ENCODE measurements around the gene SIGMAR1. TPM values are rescaled to one million over a fixed set of nuclear protein-coding genes. Genes with fewer than 3 reads are reported as not detected.

Gene SIGMAR1
- total and polyA plus RNA-seq, 2 of the 8 experiments (the other 6 are each of a cell fraction or from before 2014, with no cell fraction given), result 84.2 to 134 TPM

DNA sequence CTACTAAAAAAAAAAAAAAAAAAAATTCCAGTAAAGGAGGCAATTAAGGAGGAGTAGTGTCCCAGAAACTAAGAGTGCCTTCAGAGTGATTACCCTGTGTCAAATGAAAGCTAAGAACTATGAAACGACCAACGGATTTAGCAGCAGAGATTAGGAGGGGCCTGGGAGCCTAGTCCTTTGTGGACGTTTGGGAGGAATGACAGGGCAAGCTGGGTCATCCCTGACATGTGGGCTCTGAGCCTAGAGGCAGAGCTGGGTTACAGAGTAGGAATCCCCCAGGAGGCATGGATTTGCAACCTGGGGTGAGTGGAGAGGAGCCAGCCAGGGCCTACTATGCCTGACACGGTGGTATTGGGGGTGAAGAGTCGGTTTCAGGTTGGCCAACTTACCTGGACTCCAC, 4.4 kb downstream of the SIGMAR1 start:
- H3K4me3 ChIP-seq (ENCODE audit: extremely low read depth in 1 of 4, insufficient read depth in 2 of 4, low read depth in 3 of 4, low read length in 4 of 4), result no peak overlapping the region
- DNase-seq (ENCODE audit: low read depth in 1 of 2, low spot score in 2 of 2), result no peak
- H3K27ac ChIP-seq (ENCODE audit: low read depth, low read length), result no peak overlapping the region
- no peak for FAIRE-seq
- H3K36me3 ChIP-seq (ENCODE audit: control insufficient read depth in 2 of 4, insufficient read depth in 4 of 4, low read length in 3 of 4), result peaks cover 0 to 6% (median 2%) of the 10 kb centered on the region in 4 experiments; a peak in 3 of 8 replicates
- H2BK15ac ChIP-seq (ENCODE audit: low read length), result no peak overlapping the region
- H3K4ac ChIP-seq (replicated peaks; ENCODE audit: insufficient read length, low read depth, low read length), result no peak overlapping the region
- H3K18ac ChIP-seq (ENCODE audit: extremely low read depth, low read length), result no peak overlapping the region
- no peak overlapping the region for H3K14ac ChIP-seq (ENCODE audit: insufficient read length)
- no peak overlapping the region; the same call in none of the 2 replicates for H2BK12ac ChIP-seq (ENCODE audit: low read depth, low read length)
- H3K4me1 ChIP-seq (replicated peaks in 1 of 4; ENCODE audit: control insufficient read depth in 3 of 4, insufficient read depth in 4 of 4, low read length in 3 of 4), result peaks cover 3 to 13% (median 9%) of the 10 kb centered on the region in 4 experiments
- no peak overlapping the region for H4K5ac ChIP-seq (ENCODE audit: insufficient read length, low read depth, low read length)
- H2BK20ac ChIP-seq (ENCODE audit: low read length), result no peak overlapping the region
- no peak overlapping the region; a peak in 1 of 7 replicates for H3K9ac ChIP-seq (replicated peaks in 1 of 4; ENCODE audit: extremely low read depth in 1 of 4, low read depth in 3 of 4, low read length in 3 of 4)
- H3K9me3 ChIP-seq (ENCODE audit: insufficient read depth in 2 of 2, low read depth in 1 of 2, low read length in 1 of 2), result no peaks in the 10 kb centered on the region
- ChIA-PET POLR2A (ENCODE audit: partially characterized antibody) (interaction anchor here (2.3 to 11.3 kb wide), 2 partner anchors 19 to 21 kb away, joined by 17 to 127 read pairs; partner anchors contain the start of genes GALT, IL11RA and RPP25L), CTCF (ENCODE audit: partially characterized antibody) (interaction anchor here (0.6 to 18.5 kb wide), 21 partner anchors 8 to 1212 kb away, joined by 3 to 401 read pairs (median 7); partner anchors contain the start of genes CCL27, DCTN3, GALT and IL11RA)
- 56% methylated on average over 5 of the region's 5 CpGs; no CpG with 5 or more reads in 1 of the 2 experiments for WGBS, 2 experiments (ENCODE audit: extremely low coverage in 1 of 2, insufficient coverage in 1 of 2, insufficient read length in 1 of 2, insufficient replicate concordance in 2 of 2, low coverage in 1 of 2, low lambda C conversion rate in 2 of 2, missing lambda C conversion rate in 1 of 2)
- no peak overlapping the region for H3K56ac ChIP-seq (replicated peaks; ENCODE audit: insufficient read length, low read depth, low read length)
- H3K27me3 ChIP-seq (replicated peaks in 1 of 4; ENCODE audit: control insufficient read depth in 3 of 4, extremely low read depth in 1 of 4, insufficient read depth in 3 of 4, low read length in 3 of 4), result peaks cover 21 to 38% (median 34%) of the 10 kb centered on the region in 4 experiments
- peaks cover 0 to 14% of the 10 kb centered on the region in 2 experiments for H4K20me1 ChIP-seq (replicated peaks in 1 of 2; ENCODE audit: control insufficient read depth in 1 of 2, insufficient read depth in 2 of 2, low read length in 2 of 2)
- H2BK5ac ChIP-seq (ENCODE audit: low read depth, low read length), result no peak overlapping the region
- H2BK120ac ChIP-seq (replicated peaks; ENCODE audit: low read depth, low read length), result no peak overlapping the region
- peaks cover 10% of the 10 kb centered on the region for H3K79me1 ChIP-seq (ENCODE audit: low read depth, low read length)
- peaks cover 18% of the 10 kb centered on the region for H3K23me2 ChIP-seq (ENCODE audit: low read depth, low read length)
- TF ChIP-seq RXRA (IDR thresholded peaks at IDR 0.05; ENCODE audit: insufficient read depth, low read depth, low read length) (no peak), ASH2L (IDR thresholded peaks at IDR 0.05; ENCODE audit: low read length) (no peak), RNF2 (IDR thresholded peaks at IDR 0.05; ENCODE audit: borderline replicate concordance, low read depth, low read length, missing control alignments, poor library complexity, severe bottlenecking) (no peak), YY1 (IDR thresholded peaks at IDR 0.05; ENCODE audit: low read depth, low read length) (no peak), CBX8 (IDR thresholded peaks at IDR 0.05; ENCODE audit: borderline replicate concordance, low read depth, low read length) (no peak), FOSL1 (IDR thresholded peaks at IDR 0.05; ENCODE audit: insufficient read depth, low read depth, low read length) (no peak)
- no peak overlapping the region for H2AK5ac ChIP-seq (ENCODE audit: low read depth, low read length)
- no peak overlapping the region for H2AFZ ChIP-seq (ENCODE audit: low read length)
- peaks cover 0 to 11% of the 10 kb centered on the region in 2 experiments; a peak in 2 of 4 replicates for H3K79me2 ChIP-seq (ENCODE audit: control insufficient read depth in 1 of 2, insufficient read depth in 2 of 2, low read length in 2 of 2)
- H3K23ac ChIP-seq (ENCODE audit: insufficient read length), result no peak overlapping the region
- no peak overlapping the region for H4K91ac ChIP-seq (replicated peaks; ENCODE audit: insufficient read length, low read length)
- no peak overlapping the region for H3K4me2 ChIP-seq (ENCODE audit: insufficient read depth in 1 of 2, low read depth in 2 of 2, low read length in 2 of 2)
- no peak overlapping the region for H4K8ac ChIP-seq (ENCODE audit: extremely low read depth, insufficient read depth, low read length)
